Measurements from ENCODE around the gene GSTM4. TPM values are rescaled to one million over a fixed set of nuclear protein-coding genes. Genes with fewer than 3 reads are reported as not detected.

The GSTM4 gene
- total RNA-seq, 1 experiment from 2014 or later: 188 TPM

- ChIA-PET POLR2A (ENCODE audit: low non-redundant PET) (no interaction called here), CTCF (interaction anchor here (0.6 to 1.4 kb wide), 10 partner anchors 9 to 85 kb away, joined by 3 to 33 read pairs (median 6); partner anchors contain the start of gene GNAI3)
- no peak for DNase-seq (ENCODE audit: low spot score)
- TF ChIP-seq CTCF (conservative IDR thresholded peaks at IDR 0.05; ENCODE audit: low read depth, low read length) (no peak), EZH2 (IDR thresholded peaks at IDR 0.05; ENCODE audit: borderline replicate concordance, low read depth, low read length, poor library complexity, severe bottlenecking) (no peak)
- BruUV-seq (replicated peaks): no TSS peak
- intact Hi-C loops (cut with micrococcal nuclease; ENCODE audit: unreplicated experiment): no loop called here
- no peak overlapping the region for H3K4me3 ChIP-seq (ENCODE audit: low read depth, low read length, poor library complexity, severe bottlenecking)
- peaks cover 49% of the 10 kb centered on the region for H3K36me3 ChIP-seq (ENCODE audit: insufficient read depth, low read length, poor library complexity, severe bottlenecking)
- no peaks in the 10 kb centered on the region for H3K27me3 ChIP-seq (replicated peaks; ENCODE audit: insufficient read depth, low read depth, low read length, poor library complexity)
- H3K27ac ChIP-seq (ENCODE audit: low read depth, low read length, poor library complexity, severe bottlenecking): no peak overlapping the region
- no peaks in the 10 kb centered on the region for H3K9me3 ChIP-seq (ENCODE audit: low read depth, low read length, poor library complexity, severe bottlenecking)
- H3K4me1 ChIP-seq (ENCODE audit: insufficient read depth, low read length, poor library complexity, severe bottlenecking): peaks cover 32% of the 10 kb centered on the region
Observed at GRCh38 chr1:109630898-109631512, 24.9 kb upstream of the GSTM4 start.

- BruUV-seq (replicated peaks): TSS peak; percentile 25
- POLR2A ChIA-PET (ENCODE audit: low non-redundant PET): no interaction called here
- no peak for DNase-seq (ENCODE audit: low spot score)
- intact Hi-C loops (cut with micrococcal nuclease; ENCODE audit: unreplicated experiment): no loop called here
- peaks cover 43% of the 10 kb centered on the region for H3K36me3 ChIP-seq (ENCODE audit: insufficient read depth, low read length, poor library complexity, severe bottlenecking)
- H3K4me1 ChIP-seq (ENCODE audit: insufficient read depth, low read length, poor library complexity, severe bottlenecking): peaks cover 40% of the 10 kb centered on the region
- TF ChIP-seq CTCF (conservative IDR thresholded peaks at IDR 0.05; ENCODE audit: low read depth, low read length): no peak
- no peak for TF ChIP-seq EZH2 (IDR thresholded peaks at IDR 0.05; ENCODE audit: borderline replicate concordance, low read depth, low read length, poor library complexity, severe bottlenecking)
- no peaks in the 10 kb centered on the region for H3K9me3 ChIP-seq (ENCODE audit: low read depth, low read length, poor library complexity, severe bottlenecking)
- H3K27ac ChIP-seq (ENCODE audit: low read depth, low read length, poor library complexity, severe bottlenecking): peak overlapping the region; percentile 55
- CTCF ChIA-PET: interaction anchor here (0.7 to 1.1 kb wide), 2 partner anchors 8 to 86 kb away, joined by 3 to 6 read pairs (median 4); no protein-coding TSS in a partner anchor
- no peaks in the 10 kb centered on the region for H3K27me3 ChIP-seq (replicated peaks; ENCODE audit: insufficient read depth, low read depth, low read length, poor library complexity)
- no peak overlapping the region for H3K4me3 ChIP-seq (ENCODE audit: low read depth, low read length, poor library complexity, severe bottlenecking)
Observed at GRCh38 chr1:109631513-109632505, 24.1 kb upstream of the GSTM4 start.

- H3K9me3 ChIP-seq (ENCODE audit: low read depth, low read length, poor library complexity, severe bottlenecking): no peaks in the 10 kb centered on the region
- peak; percentile 70 for DNase-seq (ENCODE audit: low spot score)
- peaks cover 34% of the 10 kb centered on the region for H3K36me3 ChIP-seq (ENCODE audit: insufficient read depth, low read length, poor library complexity, severe bottlenecking)
- ChIA-PET CTCF (interaction anchor here (0.7 to 0.9 kb wide), 2 partner anchors 7 to 87 kb away, joined by 3 to 4 read pairs; no protein-coding TSS in a partner anchor), POLR2A (ENCODE audit: low non-redundant PET) (no interaction called here)
- TF ChIP-seq EZH2 (IDR thresholded peaks at IDR 0.05; ENCODE audit: borderline replicate concordance, low read depth, low read length, poor library complexity, severe bottlenecking) (no peak), CTCF (conservative IDR thresholded peaks at IDR 0.05; ENCODE audit: low read depth, low read length) (no peak)
- H3K27ac ChIP-seq (ENCODE audit: low read depth, low read length, poor library complexity, severe bottlenecking): peak overlapping the region; percentile 55
- intact Hi-C loops (cut with micrococcal nuclease; ENCODE audit: unreplicated experiment): no loop called here
- H3K4me3 ChIP-seq (ENCODE audit: low read depth, low read length, poor library complexity, severe bottlenecking): no peak overlapping the region
- no TSS peak for BruUV-seq (replicated peaks)
- H3K4me1 ChIP-seq (ENCODE audit: insufficient read depth, low read length, poor library complexity, severe bottlenecking): peaks cover 40% of the 10 kb centered on the region
- no peaks in the 10 kb centered on the region for H3K27me3 ChIP-seq (replicated peaks; ENCODE audit: insufficient read depth, low read depth, low read length, poor library complexity)
Observed at GRCh38 chr1:109632671-109633346, 23.1 kb upstream of the GSTM4 start.

Data from A673 (cell line).